Stimulated activated CD8-positive, alpha-beta memory T cell treated with anti-CD3 and anti-CD28 coated beads, Interleukin-15, amount 100 ng/mL, for 48 hours (primary cell): ENCODE measurements around the gene DENND1A.

Experiments
- DNase-seq, 2 donors: peaks; one replicate each; pipeline ENCODE4 v3.0.0-alpha.2; 2020; ENCODE audit warnings: low read depth in 2 of 2

The DENND1A gene

DNA sequence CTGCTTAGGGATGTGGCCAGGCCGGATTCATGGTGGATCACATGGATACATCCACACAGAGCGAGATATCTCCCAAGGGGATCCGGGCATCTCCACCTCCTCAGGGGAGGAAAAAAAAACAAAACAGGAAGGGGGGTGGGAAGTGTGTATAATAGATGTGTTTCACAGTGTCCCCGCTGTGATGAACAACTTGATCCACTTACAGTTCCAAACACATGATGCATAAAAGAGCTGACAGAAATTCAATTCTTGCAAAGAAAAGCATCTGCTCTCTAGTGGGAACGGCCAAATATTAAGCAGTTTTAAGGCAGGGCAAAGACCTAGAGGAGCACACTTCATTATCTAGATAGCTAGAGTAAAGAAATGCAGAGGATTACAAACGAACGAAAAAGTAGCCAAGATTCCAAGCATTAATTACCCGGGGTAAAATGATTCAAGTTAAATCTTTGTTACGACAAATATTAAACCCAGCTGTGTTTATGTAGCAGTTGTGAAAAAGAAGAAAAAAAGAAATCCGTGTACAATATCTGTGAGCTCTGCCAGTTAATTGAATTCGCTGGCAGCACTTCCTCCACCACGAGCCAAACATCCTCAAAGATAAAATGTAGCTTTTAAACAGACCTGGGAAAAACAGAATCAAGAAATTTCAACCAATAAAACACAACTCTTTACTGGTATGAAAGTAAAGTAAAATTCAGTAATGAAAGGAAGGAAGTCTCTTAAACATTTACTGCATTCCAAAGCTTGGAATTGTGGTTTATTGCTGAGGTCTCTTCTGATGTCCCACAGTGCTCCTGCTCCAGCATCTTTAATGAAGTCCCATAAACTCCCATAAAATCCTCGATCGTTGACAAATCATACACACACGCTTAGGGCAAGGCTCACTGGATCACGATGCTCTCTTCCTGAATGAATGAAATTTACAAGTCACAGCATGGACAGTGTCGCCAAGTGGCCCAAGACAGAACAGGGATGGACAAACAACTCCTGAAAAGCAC, 360.9 kb downstream of the DENND1A start:
- DNase-seq: no peak

DNA sequence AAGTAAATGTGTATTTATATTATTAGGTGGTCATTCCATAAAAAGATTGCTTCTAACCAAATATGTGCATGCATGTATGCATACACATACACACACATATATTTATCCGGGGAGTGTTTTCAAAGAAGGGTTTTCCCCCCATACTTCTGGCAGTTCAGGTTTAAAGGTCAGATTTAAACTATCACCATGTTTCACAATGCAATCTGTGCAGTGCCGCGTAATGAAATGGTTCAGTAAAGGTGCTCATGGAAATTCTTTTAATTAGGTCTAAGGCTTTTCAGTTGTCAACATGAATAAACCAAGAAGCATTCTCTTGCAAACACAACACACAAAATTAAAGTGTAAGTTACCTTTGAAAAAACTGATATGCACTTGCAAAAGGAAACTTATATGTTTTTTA, 362.9 kb downstream of the DENND1A start:
- DNase-seq: no peak

DNA sequence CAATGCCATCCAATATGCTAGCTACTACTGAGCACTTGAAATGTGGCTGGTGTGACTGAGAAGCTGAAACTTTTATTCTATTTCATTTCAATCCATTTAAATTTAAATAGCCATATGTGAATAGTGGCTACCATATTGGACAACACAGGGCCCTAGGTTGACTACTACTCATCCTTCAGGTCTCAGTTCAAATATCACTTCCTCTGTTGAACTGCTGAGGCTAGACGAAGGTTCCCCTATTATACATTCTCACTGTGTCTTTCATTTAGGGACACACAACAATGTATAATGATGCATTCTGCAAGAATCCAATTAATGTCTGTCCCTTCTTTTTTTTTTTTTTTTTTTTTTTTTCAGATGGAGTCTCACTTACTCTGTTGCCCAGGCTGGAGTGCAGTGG, 365.3 kb downstream of the DENND1A start:
- no peak for DNase-seq

DNA sequence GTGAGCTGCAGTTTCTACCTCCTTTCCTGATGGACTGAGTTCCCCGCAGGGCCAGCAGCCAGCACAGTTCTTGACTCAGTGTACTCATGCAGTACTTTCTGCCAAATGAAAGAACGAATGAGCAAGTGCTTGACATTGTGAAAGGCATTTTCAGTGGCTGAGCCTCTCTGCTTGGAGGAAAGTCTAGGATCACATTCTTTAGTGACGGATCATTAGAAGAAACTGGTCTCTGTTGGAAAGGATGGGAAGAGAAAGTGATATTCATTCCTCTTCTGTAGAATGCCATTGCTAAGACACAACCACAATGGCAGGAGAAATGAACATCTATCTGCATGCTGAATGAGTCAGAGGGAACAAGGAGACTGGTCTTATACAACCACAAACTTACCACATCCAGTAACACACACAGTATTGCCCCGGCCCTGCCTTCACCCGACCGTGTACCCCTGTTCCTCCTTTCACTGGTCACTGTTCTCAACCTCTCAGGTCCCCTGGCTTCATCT, 367.0 kb downstream of the DENND1A start:
- peak; percentile 11 to 13 for DNase-seq

DNA sequence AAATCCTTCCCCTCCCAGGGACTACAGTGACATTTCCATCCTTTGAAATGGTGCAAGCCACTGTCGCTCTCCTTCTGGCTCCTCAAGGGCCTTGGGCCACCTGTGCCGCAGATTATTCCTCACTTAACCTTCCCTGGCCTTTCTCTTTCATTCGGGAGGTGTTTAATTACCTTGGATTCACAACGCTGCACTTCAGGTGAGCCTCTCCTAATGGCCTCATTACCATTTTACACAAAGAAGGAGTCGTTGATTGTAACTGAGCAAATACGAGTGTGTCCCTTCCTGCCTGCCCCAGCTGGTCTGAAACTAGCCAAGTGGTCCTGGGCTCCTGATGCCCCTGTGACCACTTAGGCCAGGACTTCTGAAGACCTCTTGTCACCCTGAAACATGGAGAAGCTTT, 368.9 kb downstream of the DENND1A start:
- DNase-seq: no peak

DNA sequence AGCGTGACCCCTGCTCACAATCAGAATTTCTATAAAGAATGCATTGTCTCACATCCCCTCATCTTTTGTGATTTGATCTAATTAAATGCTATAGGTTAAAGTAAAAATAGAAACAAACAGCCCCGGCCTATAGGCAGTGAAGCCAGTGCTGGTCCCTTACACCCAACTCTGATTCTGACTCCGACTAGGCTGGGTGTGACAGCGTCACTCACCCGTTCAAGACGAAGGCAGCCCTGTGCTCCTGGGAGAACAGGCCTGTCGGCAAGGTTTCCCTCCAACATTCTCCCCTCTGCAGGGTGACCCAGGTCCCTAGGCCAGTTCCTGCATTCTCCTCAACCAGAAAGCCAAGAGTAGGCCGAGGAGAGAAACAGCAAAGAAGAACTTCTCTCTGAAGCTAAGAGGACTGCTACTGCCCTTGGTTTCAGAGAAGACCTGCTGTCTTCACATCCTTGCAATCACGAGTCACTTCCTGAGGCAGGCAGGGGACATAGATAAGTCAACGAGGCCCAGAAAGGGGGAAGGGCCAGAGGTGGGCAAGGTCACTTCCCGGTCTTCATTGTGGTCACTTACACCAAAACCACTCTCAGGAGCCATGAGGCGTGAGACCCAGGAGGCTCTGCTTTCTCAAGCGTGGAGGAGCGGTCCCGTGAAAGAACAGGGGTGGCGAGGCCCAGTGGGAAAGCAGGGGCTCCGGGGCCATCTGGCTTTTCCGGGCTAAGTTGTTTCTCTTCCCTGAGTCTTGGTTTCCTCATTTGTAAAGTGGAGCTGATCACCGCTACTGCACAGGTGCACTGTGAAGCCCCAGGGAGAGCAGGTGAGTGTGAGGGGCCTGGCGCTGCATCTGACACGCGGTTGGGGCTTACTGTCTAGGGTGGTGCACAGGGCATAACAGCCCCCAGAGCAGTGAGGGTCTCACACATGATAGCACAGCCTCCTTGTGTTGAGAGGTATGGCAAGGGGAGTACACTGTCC, 373.2 kb downstream of the DENND1A start:
- no peak for DNase-seq

DNA sequence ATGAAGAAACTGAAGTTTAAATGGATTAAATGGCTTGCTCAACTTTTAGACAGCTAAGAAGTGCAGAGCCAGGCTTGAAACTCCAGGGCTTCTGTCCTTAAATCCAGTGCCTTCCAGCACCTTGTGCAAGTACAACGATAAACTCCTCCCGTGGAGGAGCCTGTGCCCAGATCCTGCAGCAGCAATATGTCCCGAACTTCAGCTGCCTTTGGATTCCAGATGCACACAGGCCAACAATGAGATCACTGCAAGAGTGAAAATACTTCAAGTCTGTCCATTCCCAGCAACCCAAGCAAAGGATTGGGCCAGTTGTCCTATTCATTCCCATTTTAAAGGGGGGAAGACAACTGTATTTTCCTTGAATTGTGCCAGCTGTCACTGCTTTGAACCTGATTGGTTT, 374.3 kb downstream of the DENND1A start:
- DNase-seq: no peak

DNA sequence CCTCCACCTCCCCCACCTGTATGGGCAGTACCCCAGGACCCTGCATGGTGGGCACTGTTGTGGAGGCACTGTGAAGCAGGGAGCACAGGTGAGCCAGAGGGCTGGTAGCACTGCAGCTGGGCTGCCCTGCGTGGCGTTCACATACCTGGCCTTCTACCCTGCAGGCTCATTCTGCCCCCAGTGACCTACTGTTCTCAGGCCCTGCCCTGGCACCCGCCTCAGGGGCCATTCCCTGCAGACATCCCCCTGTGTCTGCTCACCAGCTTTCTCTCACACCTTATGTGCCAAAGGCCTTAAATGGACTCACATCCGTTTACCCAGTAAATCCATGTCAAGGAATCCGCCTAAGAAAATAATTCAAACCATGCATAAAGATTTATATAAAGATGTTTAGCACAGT, 377.4 kb downstream of the DENND1A start:
- no peak for DNase-seq

DNA sequence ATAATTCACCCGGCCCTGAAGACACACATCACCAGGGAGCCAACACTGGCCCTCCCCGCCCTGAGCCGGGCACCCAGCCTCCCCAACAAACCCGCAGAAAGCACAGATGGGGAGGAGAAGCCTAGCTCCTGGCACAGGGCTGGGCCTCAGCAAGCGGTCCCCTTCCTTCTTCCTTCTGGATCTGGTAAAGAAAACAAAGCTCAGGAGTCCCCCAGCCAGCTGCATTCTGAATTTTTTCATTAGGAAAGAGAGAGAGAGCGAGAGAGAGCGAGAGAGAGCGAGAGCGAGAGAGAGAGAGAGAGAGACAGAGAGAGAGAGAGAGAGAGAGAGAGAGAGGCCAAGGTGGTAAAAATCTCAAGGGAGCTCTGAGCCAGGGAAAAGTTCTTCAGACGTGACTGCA, 378.2 kb downstream of the DENND1A start:
- DNase-seq: no peak

DNA sequence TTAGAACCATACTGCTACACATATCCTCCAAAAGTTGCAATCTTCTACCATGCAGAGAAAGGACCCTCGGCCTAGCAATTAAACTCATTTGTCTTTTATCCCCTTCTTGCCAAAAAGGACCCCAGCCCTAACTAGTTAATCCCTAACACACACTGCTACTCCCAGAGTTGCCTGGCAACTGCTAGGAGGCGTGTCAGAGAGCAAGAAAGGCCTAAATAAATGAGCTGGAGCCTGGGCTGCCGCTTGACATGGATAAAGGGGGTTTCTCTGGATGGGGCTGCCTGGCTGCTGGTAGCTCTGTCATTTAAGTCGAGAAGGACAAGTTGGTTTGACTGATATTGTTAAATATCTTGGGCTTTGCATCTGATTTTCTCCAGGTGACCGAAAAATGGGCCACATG, 379.1 kb downstream of the DENND1A start:
- no peak for DNase-seq

DNA sequence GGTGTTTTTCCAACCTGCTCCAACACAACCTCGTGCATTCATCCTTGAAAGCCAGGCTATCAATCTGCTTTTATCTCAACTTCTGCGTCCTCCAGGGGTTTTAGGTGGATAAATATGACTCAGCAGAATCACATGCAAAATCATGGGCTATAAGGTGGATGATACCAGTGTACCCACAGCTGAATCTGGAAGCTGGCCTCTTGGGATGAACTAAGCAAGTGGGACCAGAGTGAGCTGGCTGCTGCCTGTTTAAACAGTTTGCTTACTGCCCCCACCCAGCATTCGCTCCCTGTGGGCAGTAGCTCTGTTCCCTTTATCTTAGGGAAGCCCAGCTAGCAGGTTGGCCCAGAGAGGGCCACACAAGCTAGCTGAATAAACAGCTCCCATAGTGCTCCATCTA, 379.9 kb downstream of the DENND1A start:
- DNase-seq: no peak

DNA sequence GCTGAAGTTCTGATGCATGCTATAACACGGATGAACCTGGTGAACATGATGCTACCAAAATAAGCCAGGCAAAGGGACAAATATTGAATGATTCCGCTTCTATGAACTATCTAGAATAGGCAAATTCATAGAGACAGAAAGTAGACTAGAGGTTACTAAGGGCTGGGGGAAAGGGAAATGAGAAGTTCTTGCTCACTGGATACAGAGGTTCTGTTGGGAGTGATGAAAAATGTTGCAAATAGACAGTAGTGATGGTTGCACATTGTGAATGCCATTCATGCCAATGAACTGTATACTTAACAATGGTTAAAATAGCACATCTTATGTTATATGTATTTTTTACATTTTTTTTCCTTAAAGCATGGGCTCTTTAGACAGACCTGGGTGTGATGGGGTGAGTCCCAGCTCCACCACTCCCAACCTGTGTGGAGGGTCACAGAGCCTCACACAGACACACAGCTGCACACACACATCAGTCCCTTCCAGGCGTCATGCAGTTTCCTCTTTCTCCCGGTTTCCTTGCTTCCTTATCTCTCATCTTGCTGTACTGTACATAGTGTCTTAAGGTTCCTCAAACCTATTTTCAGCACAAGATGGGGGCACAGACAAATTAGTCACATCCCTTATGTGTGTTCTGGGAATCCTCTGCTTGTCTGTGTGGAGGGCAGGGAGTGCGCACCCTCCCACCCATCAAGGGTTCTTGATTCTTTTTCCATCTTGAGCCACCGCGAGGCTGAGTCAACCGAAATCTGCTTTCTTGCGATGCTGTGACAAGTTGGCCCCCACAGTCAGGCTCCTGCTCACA, 381.0 kb downstream of the DENND1A start:
- peak; percentile 59 to 65 for DNase-seq

DNA sequence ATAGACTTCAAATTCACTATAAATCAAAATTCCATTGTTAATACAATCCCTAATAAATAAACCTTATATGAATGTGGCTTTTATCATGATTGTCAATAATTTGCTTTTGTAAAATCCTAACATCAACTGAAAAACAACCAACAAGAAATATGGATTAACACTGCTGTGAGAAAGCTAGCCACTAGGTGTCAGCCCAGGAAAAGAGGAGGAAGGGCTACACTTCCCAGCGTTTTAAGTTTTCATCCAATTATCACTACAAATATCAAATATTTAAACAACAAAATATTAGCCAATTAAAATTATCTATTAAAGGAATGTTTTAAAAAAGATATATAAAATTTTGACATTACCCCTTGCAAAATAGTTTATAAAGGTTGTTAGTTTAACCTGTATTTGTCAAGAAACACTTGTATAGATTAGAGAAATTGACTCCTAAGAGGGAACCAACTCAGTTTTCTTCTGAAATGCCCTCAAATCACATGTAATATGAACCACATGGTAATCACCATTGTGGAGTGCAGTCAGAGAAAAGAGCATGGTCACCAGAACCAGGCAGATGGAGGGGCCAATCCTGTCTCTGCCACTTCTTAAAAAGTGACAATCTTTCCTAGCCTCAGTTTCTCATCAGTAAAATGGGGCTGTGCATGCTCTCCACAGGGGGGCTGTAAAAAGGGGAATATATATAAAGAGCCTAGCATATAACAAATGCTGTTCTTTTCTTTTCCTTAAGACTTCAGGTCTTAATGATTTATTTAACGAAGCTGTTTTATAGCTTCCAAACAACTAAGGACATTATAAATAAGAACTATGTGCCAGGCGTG, 385.7 kb downstream of the DENND1A start:
- DNase-seq: no peak

DNA sequence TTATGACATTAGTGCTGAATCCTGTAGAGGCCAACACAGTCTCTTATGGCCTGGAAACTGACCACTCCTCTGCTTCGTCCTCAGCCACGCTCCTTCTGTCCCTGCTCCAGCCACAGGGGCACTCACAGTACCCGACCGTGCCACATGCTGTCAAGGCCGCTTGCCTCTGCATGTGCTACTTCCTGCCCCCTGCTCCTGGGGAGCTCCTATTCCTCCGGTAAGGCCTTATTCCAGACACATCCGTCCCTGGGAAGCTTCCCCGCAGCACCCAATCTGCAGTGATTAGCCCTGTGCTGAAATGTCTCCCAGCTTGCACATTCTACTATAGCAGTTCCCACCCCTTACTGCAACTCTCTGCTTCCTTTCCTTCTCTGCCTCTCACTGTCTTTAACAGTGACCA, 386.4 kb downstream of the DENND1A start:
- DNase-seq: no peak

DNA sequence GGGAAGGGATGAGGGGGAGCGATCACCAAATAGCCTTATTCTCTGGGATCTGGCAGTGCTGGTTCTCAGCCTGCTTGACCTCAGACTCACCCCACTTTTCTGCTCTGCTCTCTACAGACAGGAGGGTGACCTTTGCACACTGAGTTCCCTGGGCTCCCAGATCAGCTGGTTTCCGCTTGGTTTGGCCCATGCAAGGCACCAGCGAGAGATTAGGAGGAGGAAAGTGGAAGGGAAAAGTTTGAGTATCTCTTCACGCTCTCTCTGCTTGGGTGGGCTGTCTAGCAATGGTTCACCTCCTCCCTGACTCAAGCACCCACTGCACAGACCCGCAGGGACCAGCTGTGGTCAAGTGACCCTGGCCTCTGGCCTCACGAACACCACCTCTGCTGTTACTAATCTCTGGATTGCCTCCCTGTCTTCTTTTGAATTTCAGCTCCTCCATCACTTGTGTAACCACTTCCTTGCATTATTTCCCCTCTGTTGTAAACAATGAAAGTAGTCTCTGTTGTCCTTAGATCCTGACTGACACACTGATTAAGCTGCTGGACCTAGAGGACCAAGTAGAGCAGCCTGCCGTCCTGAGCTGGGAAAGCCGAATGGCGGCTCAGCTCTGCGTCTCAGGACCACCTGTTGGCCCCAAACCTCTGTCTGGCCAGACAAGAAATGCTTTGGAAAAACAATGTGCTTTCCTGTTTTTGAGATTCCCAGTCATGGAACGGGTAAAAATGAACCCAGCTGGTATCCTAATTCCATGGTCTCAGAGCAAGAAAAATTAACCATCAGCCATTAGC, 387.3 kb downstream of the DENND1A start:
- DNase-seq: no peak

DNA sequence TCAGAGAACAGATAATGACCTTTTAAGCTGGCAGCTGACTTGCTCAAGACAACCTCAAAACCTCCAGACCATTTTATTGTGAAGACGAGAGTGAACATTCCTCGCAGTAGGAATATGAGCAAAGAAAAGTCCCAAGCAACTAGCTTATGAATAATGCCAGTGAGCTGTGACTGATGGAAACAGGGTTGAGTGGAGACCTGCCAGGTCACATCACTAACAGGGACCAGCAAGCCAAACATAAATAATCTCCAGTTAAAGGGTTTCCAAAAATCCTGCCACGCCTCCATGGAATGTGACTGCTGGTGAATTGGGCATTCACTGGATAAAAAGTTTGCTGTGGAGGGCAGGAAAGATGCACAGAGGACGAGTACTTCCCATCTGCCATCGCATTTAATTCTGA, 388.5 kb downstream of the DENND1A start:
- no peak for DNase-seq

DNA sequence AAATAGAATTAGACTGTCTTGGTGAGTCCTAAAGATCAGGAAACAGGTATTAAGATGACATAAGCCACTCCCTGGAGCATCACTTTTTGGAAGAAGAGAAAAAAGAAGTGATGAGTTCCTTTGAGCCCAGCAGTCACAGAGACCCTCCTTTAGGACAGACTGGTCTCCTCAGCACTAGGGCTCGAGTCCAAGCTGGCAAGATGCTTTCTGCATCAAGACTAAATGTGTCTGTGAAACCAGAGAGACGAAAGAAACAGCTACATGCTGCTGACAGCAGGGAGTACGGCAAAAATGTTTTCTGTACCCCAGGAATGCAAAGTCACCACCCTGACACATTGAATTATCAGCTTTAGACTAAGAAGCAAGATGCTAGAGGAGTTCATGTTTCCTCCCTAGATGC, 389.5 kb downstream of the DENND1A start:
- DNase-seq: no peak

DNA sequence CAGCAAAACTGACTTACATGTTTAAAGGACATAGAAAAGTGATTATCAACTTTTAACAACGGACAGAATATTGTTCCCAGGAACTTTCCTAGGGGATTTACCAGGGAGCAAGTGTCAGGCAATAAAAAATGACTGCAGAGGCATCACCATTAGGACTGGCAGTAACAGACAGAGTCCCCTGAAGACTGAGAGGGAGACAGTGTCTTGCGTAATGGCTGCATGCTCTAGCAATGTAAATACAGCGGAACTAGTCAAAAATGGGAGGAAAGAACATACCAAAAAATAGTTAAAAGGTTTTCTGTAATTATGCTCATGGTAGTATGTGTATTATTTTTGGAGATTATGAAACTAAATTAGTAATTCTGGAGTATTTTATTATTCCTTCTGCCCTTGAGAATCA, 392.1 kb downstream of the DENND1A start:
- DNase-seq: no peak

DNA sequence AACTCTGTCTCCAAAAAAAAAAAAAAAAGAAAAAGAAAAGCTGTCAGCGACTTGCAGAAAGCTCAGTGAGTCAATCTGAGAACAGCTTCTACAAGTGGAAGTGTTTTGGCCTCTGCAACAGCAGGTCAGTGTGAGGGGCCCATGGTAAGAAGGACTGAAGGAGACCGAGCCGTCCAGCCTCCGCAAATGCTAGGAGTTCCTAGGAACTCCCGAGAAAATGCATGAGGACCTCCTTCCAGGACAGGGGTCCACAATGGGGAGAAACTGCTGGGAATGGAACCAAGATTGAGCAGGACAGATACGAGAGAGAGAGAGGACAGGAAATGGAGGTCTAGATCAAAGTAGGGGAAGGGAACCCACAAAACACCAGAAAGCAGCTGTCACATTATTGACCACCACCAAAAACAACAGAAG, 393.5 kb downstream of the DENND1A start:
- DNase-seq: no peak

DNA sequence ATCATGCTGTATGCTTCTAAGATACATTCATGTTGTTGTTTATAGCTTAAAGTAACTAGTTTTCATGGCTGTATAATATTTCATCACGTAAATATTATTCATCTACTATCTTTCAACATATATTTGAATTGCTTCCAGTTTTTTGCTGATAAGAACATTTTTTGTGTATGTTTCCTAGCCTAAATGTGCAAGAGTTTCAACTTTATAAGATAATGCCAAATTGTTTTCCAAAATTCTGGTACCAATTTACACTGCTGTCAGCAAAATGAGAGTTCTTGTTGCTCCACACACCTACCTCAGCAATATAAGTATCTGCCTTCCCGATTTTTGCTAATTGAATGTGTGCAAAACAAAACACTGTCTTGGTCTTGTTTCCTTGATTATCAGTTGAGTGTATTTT, 395.6 kb downstream of the DENND1A start:
- DNase-seq: no peak
